PC-3 (cell line): ENCODE data around the gene PRR4.

ENCODE experiments used
- CTCF ChIP-seq: fragments of 300-600 bp; sonication (generic); conservative IDR thresholded peaks from 2 replicates; pipeline ENCODE4 v1.5.1; 2017; ENCODE audit warnings: antibody characterized with exemption, low read depth, mild to moderate bottlenecking, low read length
- EZH2 ChIP-seq: fragments of 300-600 bp; sonication (generic); IDR thresholded peaks from one replicate; pipeline ENCODE4 v1.6.1; 2017; ENCODE audit warnings: antibody characterized with exemption, mild to moderate bottlenecking, low read length; ENCODE audit not compliant: unreplicated experiment
- EZH2phosphoT487 ChIP-seq: fragments of 300-600 bp; sonication (generic); IDR thresholded peaks from 2 replicates; pipeline ENCODE4 v1.6.1; 2018; ENCODE audit warnings: mild to moderate bottlenecking, antibody characterized with exemption, low read length, borderline replicate concordance

- TF ChIP-seq CTCF (no peak), EZH2phosphoT487 (no peak), EZH2 (no peak)
Observed at GRCh38 chr12:10855807-10856206, 6.5 kb upstream of the PRR4 start.
